GM23248 (cell line): ENCODE data around the gene STYXL2.

Source experiments
- EZH2 ChIP-seq: fragments of 200-600 bp; sonication (generic); IDR thresholded peaks from 2 replicates; pipeline ENCODE4 v1.6.1; 2018; ENCODE audit warnings: antibody characterized with exemption, mild to moderate bottlenecking; ENCODE audit not compliant: insufficient read depth, poor library complexity, severe bottlenecking
- EZH2phosphoT487 ChIP-seq: fragments of 200-600 bp; sonication (generic); IDR thresholded peaks from 2 replicates; pipeline ENCODE4 v1.6.1; 2018; ENCODE audit warnings: antibody characterized with exemption, moderate library complexity, mild to moderate bottlenecking, low read depth; ENCODE audit not compliant: insufficient read depth

DNA sequence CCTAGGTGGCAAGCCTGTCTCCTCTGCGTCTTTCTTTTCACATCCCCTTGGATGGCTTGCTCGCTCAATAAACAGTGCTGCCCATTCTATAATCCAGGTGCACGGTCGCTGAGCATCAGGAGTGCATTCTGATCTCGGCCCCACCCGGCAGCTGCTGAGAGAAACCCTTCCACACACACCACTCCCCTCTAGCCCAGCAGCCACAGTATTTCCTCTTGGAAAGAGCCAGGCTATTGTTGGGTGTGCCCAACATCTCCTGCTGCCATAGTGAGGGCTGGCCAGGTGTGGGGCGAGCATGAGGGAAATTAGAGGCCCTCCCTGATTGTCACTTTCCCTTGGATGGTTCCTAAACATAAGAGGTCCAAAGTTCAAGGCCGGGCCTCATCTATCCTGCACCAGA lies 28.4 kb upstream of the STYXL2 start:
- no peak for TF ChIP-seq EZH2
- TF ChIP-seq EZH2phosphoT487, result no peak
